Hepatocyte (in vitro differentiated cells): ENCODE measurements around the gene IL1RL2. TPM values are rescaled to one million over a fixed set of nuclear protein-coding genes. Genes with fewer than 3 reads are reported as not detected.

ENCODE experiments used
- DNase-seq: peaks from one replicate; pipeline ENCODE4 v3.0.0-alpha.2; 2016; ENCODE audit warnings: low spot score
- H2AFZ ChIP-seq: fragments of 200-600 bp; sonication (generic); 2 replicates; pipeline ENCODE4 v1.6.0; 2016; ENCODE audit warnings: antibody characterized with exemption, mild to moderate bottlenecking
- H3K27ac ChIP-seq: fragments of 200-600 bp; sonication (generic); 2 replicates; pipeline ENCODE4 v1.5.1; 2016; ENCODE audit warnings: mild to moderate bottlenecking
- H3K27me3 ChIP-seq: fragments of 200-600 bp; sonication (generic); 2 replicates; pipeline ENCODE4 v1.6.1; 2016
- H3K36me3 ChIP-seq: fragments of 200-600 bp; sonication (generic); replicated peaks from 2 replicates; pipeline ENCODE4 v1.5.1; 2016; ENCODE audit warnings: low read depth; ENCODE audit not compliant: insufficient read depth
- H3K4me1 ChIP-seq: fragments of 200-600 bp; sonication (generic); 2 replicates; pipeline ENCODE4 v1.5.1; 2016; ENCODE audit warnings: mild to moderate bottlenecking, moderate library complexity; ENCODE audit not compliant: insufficient read depth
- H3K4me2 ChIP-seq: fragments of 200-600 bp; sonication (generic); 2 replicates; pipeline ENCODE4 v1.6.0; 2016
- H3K4me3 ChIP-seq: fragments of 200-600 bp; sonication (generic); 2 replicates; pipeline ENCODE4 v1.5.1; 2016; ENCODE audit warnings: mild to moderate bottlenecking
- H3K79me2 ChIP-seq: fragments of 200-600 bp; sonication (generic); 2 replicates; pipeline ENCODE4 v1.6.0; 2017; ENCODE audit warnings: mild to moderate bottlenecking
- H3K9me2 ChIP-seq: fragments of 200-600 bp; sonication (generic); replicated peaks from 2 replicates; pipeline ENCODE4 v1.6.0; 2017; ENCODE audit warnings: mild to moderate bottlenecking; ENCODE audit not compliant: insufficient read depth
- H3K9me3 ChIP-seq: fragments of 200-600 bp; sonication (generic); 2 replicates; pipeline ENCODE4 v1.5.1; 2016; ENCODE audit warnings: low read depth, mild to moderate bottlenecking
- H4K20me1 ChIP-seq: fragments of 200-600 bp; sonication (generic); 2 replicates; pipeline ENCODE4 v1.6.0; 2016; ENCODE audit warnings: mild to moderate bottlenecking; ENCODE audit not compliant: insufficient read depth, poor library complexity, severe bottlenecking
- EZH2 ChIP-seq: fragments of 200-600 bp; sonication (generic); IDR thresholded peaks from 2 replicates; pipeline ENCODE4 v1.6.1; 2016; ENCODE audit warnings: antibody characterized with exemption, mild to moderate bottlenecking, borderline replicate concordance
- EZH2phosphoT487 ChIP-seq: fragments of 200-600 bp; sonication (generic); IDR thresholded peaks from one replicate; pipeline ENCODE4 v1.6.1; 2018; ENCODE audit warnings: antibody characterized with exemption, mild to moderate bottlenecking, low read depth, moderate library complexity; ENCODE audit not compliant: unreplicated experiment, severe bottlenecking
- WGBS: methylation state at CpG from one replicate; pipeline ENCODE4 v1.1.6; 2016; ENCODE audit warnings: low lambda C conversion rate; ENCODE audit errors: missing lambda C conversion rate; 5-methylcytosine and 5-hydroxymethylcytosine counted together
- polyA plus RNA-seq: library from polyadenylated mRNA; unstranded; fragments of >200 nt; fragmentation: Nextera tagmentation; extraction: Ambion mirVana; gene quantifications from 2 replicates; pipeline ENCODE4 v1.2.1, GENCODE V29; 2016
- total RNA-seq: library from RNA; depleted of rRNA; stranded (reverse); fragments of >200 nt; gene quantifications from 2 replicates; pipeline ENCODE4 v1.2.3, GENCODE V29; 2014
- TF ChIP-seq, protein P1 (sequence below): fragments of 200-600 bp; sonication (generic); IDR thresholded peaks from 2 replicates; pipeline ENCODE4 v1.5.1; 2016; ENCODE audit warnings: antibody characterized with exemption, mild to moderate bottlenecking; ENCODE audit not compliant: poor library complexity

IL1RL2 gene
- total and polyA plus RNA-seq, 2 experiments from 2014 or later, result 1.3 TPM; not detected in 1

DNA sequence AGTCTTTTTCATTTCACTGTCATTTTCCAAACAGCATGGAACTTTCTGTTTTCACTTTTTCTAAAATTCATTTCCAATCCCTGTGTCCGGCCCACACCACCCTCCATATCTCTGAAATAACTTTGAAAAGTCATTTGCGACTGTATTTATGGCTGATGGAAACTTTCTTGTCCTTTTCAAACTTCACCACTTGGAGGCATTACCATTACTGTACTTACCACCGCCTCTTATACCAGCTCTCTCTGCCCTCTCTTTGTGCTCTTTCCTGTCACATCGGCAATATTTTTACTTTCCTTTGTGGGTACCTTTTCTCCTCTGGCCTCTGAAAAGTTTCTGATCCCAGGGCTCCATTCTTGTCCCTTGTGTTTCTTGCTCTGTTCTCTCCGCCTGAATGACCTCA is 85.0 kb downstream of the IL1RL2 start:
- WGBS, result 81% methylated on average over 5 of the region's 5 CpGs
- no peak overlapping the region for H3K4me3 ChIP-seq
- no peaks in the 10 kb centered on the region for H3K79me2 ChIP-seq
- no peaks in the 10 kb centered on the region for H4K20me1 ChIP-seq
- no peaks in the 10 kb centered on the region for H3K9me2 ChIP-seq
- no peak overlapping the region for H2AFZ ChIP-seq
- H3K27ac ChIP-seq, result no peak overlapping the region
- H3K9me3 ChIP-seq, result no peaks in the 10 kb centered on the region
- no peak for TF ChIP-seq EZH2
- TF ChIP-seq, protein P1, sequence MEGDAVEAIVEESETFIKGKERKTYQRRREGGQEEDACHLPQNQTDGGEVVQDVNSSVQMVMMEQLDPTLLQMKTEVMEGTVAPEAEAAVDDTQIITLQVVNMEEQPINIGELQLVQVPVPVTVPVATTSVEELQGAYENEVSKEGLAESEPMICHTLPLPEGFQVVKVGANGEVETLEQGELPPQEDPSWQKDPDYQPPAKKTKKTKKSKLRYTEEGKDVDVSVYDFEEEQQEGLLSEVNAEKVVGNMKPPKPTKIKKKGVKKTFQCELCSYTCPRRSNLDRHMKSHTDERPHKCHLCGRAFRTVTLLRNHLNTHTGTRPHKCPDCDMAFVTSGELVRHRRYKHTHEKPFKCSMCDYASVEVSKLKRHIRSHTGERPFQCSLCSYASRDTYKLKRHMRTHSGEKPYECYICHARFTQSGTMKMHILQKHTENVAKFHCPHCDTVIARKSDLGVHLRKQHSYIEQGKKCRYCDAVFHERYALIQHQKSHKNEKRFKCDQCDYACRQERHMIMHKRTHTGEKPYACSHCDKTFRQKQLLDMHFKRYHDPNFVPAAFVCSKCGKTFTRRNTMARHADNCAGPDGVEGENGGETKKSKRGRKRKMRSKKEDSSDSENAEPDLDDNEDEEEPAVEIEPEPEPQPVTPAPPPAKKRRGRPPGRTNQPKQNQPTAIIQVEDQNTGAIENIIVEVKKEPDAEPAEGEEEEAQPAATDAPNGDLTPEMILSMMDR, result no peak
- no peak for TF ChIP-seq EZH2phosphoT487
- peaks cover 8% of the 10 kb centered on the region for H3K4me1 ChIP-seq
- no peak overlapping the region for H3K4me2 ChIP-seq
- DNase-seq, result no peak
- H3K27me3 ChIP-seq, result no peaks in the 10 kb centered on the region
- H3K36me3 ChIP-seq, result no peaks in the 10 kb centered on the region

DNA sequence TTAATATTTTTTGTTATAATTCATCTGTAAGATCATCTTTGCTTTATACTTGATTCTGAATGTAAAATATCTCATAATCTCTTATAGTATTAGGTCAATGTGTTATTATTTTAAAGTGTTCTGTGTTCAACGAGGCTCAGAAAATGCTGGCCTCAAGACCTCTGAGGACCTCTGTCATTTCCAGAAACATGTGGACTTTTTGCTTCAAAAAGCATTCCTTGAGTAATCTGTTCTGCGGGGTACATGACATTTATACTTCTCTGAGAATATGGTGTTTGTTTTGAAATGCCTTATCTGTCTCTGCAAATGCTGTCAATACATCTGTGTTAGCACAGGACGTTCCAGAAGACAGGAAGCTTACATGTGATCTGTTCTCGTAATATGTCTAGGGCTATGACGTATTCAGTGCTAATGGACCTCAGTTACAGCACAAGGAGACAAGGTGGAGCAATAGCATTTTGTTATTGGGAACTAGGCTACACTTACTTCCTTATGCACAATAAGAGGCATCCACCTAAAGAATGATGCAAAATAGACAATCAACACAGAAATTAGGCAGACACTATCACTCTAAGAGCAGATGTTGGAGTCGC is 86.9 kb downstream of the IL1RL2 start:
- Histone ChIP-seq H3K79me2 (no peaks in the 10 kb centered on the region), H2AFZ (no peak overlapping the region), H3K27ac (peak overlapping the region; percentile 72), H3K36me3 (no peaks in the 10 kb centered on the region), H3K9me3 (no peaks in the 10 kb centered on the region), H3K9me2 (no peaks in the 10 kb centered on the region), H3K27me3 (no peaks in the 10 kb centered on the region), H3K4me3 (no peak overlapping the region), H3K4me2 (no peak overlapping the region), H4K20me1 (no peaks in the 10 kb centered on the region), H3K4me1 (peaks cover 8% of the 10 kb centered on the region)
- WGBS, result 40% methylated on average over 6 of the region's 6 CpGs
- TF ChIP-seq, protein P1, result no peak
- TF ChIP-seq EZH2, result no peak
- TF ChIP-seq EZH2phosphoT487, result no peak
- peak; percentile 57 for DNase-seq

DNA sequence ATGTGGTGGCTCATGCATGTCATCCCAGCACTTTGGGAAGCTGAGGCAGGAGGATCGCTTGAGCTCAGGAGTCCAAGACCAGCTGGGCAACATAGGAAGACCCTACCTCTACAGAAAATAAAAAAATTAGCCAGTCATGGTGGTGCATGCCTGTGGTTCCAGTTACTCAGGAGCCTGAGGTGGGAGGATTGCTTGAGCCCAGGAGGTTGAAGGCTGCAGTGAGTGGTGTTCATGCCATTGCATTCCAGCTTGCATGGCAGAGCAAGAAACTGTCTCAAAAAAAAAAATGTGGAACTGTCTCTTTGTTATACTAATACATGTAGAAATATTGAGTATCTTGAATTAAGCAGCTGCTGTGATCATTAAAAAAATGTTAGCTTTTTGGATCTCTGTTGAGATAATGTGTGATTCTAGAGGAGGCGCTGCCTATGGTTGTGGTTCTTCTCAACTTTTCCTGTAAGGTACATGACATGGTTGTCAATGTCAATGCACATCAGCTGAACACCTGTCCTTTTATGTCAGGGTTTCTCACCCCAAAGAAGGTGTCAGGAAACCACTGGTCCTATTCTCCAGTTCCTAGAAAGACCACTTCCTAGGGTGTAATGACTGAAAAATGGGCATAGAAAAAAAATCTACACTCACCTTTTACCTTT is 89.9 kb downstream of the IL1RL2 start:
- TF ChIP-seq, protein P1, result no peak
- TF ChIP-seq EZH2, result no peak
- no peak for TF ChIP-seq EZH2phosphoT487
- WGBS, result 100% methylated on average over 2 of the region's 2 CpGs
- H3K27me3 ChIP-seq, result no peaks in the 10 kb centered on the region

More for the DNA sequence above, 89.9 kb downstream of the IL1RL2 start:
- H3K27ac ChIP-seq, result no peak overlapping the region
- DNase-seq, result no peak
- H4K20me1 ChIP-seq, result no peaks in the 10 kb centered on the region
- no peaks in the 10 kb centered on the region for H3K79me2 ChIP-seq
- H3K4me3 ChIP-seq, result no peak overlapping the region
- H3K9me2 ChIP-seq, result no peaks in the 10 kb centered on the region
- no peaks in the 10 kb centered on the region for H3K9me3 ChIP-seq
- no peak overlapping the region for H3K4me2 ChIP-seq
- H3K4me1 ChIP-seq, result peaks cover 8% of the 10 kb centered on the region
- H3K36me3 ChIP-seq, result no peaks in the 10 kb centered on the region
- no peak overlapping the region for H2AFZ ChIP-seq
